Colonic mucosa (tissue), 4 donors: ENCODE results near the gene FTO. TPM values are rescaled to one million over a fixed set of nuclear protein-coding genes. Genes with fewer than 3 reads are reported as not detected.

Experiments used
- DNase-seq: peaks from one replicate; pipeline ENCODE4 v3.0.0-alpha.2; 2020
- H3K27ac ChIP-seq: fragments of 200-600 bp; one replicate; pipeline ENCODE4 v1.8.0; 2021
- H3K27me3 ChIP-seq: fragments of 200-600 bp; one replicate; pipeline ENCODE4 v1.8.0; 2021
- H3K36me3 ChIP-seq: fragments of 200-600 bp; one replicate; pipeline ENCODE4 v1.8.0; 2021
- H3K4me1 ChIP-seq: fragments of 200-600 bp; one replicate; pipeline ENCODE4 v1.8.0; 2021; ENCODE audit warnings: mild to moderate bottlenecking
- H3K4me3 ChIP-seq: fragments of 200-600 bp; one replicate; pipeline ENCODE4 v1.8.0; 2021
- H3K9ac ChIP-seq, 2 donors: one replicate each; pipeline ENCODE4 v1.7.0; 2013; ENCODE audit warnings: control low read depth in 2 of 2, low read depth in 2 of 2, low read length in 2 of 2
- H3K9me3 ChIP-seq: fragments of 200-600 bp; one replicate; pipeline ENCODE4 v1.8.0; 2021
- CTCF ChIP-seq: fragments of 200-600 bp; IDR thresholded peaks from one replicate; pipeline ENCODE4 v1.8.0; 2022; ENCODE audit warnings: antibody characterized with exemption, mild to moderate bottlenecking
- intact Hi-C: fragments of 100-400 bp; cut with DNase I; formaldehyde crosslinking; loops from one replicate; pipeline ENCODE4 v1.14.1; 2022
- total RNA-seq, 2 donors: library from RNA; stranded (reverse); fragmentation: NEBNext Ultra II Directional in 1 of 2; extraction: Animal tissue kit (Norgen Biotek cat#: 25700) in 1 of 2; gene quantifications; one replicate each; pipeline ENCODE4 v1.2.1, GENCODE V29; 2021
- donor health status: healthy.
- donor health status: DM: no; HTN: no; CAD: no.
- donor health status: DM: no; HTN: no; CAD: no.

FTO gene
- total RNA-seq, 2 donors from 2014 or later, result 38.3 to 39.2 TPM

GRCh38 chr16:53785916-53786315 is 82.0 kb downstream of the FTO start:
- Histone ChIP-seq H3K36me3 (no peaks in the 10 kb centered on the region), H3K9ac (no peak overlapping the region), H3K4me3 (no peak overlapping the region), H3K9me3 (no peaks in the 10 kb centered on the region), H3K27ac (no peak overlapping the region), H3K4me1 (no peaks in the 10 kb centered on the region), H3K27me3 (no peaks in the 10 kb centered on the region)
- intact Hi-C loops, result no loop called here
- DNase-seq, result no peak
- TF ChIP-seq CTCF, result no peak

DNA sequence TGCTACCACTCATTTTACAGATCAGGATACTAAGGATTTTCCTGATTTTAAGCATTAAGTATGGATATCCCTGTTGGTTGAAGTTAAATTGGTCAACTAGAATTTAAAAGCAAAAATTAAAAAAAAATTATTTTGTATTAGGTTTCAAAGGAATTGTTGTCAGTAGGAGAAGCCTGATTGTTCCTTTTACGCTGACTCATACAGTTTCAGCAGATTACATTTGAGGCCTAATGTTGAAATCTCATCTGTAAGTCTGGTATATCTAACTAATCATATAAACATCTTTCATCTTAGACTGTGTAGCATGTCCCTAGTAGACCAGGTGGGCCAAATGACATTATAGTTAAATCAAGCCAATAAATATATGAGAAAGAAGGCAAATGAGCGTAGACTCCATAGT is 83.5 kb downstream of the FTO start:
- intact Hi-C loops, result no loop called here
- Histone ChIP-seq H3K27ac (no peak overlapping the region), H3K4me3 (no peak overlapping the region), H3K9me3 (no peaks in the 10 kb centered on the region), H3K4me1 (no peaks in the 10 kb centered on the region), H3K36me3 (no peaks in the 10 kb centered on the region), H3K9ac (no peak overlapping the region), H3K27me3 (no peaks in the 10 kb centered on the region)
- DNase-seq, result no peak
- no peak for TF ChIP-seq CTCF

DNA sequence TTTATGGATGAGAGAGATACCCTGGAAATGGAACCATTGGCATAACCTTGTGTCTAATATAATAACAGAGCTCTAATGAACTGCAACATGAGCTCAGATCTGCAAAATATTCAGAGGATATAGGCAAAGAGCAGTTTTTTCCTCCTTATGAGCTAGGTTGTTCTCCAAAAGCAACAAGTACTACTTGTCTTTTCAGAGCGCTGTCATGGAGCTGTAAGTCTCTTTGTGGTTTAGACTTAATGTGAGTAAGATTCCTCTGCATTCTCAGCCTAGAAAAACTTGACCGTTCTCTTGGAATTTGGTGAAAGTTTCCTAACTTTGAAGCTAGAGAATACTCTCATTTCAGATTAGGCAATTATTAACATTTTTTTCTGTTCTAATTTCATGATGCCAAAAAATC is 85.2 kb downstream of the FTO start:
- intact Hi-C loops, result no loop called here
- Histone ChIP-seq H3K4me1 (no peaks in the 10 kb centered on the region), H3K27ac (no peak overlapping the region), H3K9me3 (no peaks in the 10 kb centered on the region), H3K9ac (no peak overlapping the region), H3K36me3 (no peaks in the 10 kb centered on the region), H3K27me3 (no peaks in the 10 kb centered on the region), H3K4me3 (no peak overlapping the region)
- no peak for TF ChIP-seq CTCF
- no peak for DNase-seq

- H3K27me3 ChIP-seq, result no peaks in the 10 kb centered on the region
- intact Hi-C loops, result no loop called here
- no peak overlapping the region for H3K27ac ChIP-seq
- H3K9ac ChIP-seq, result no peak overlapping the region
- H3K4me1 ChIP-seq, result no peaks in the 10 kb centered on the region
- no peaks in the 10 kb centered on the region for H3K9me3 ChIP-seq
- no peak overlapping the region for H3K4me3 ChIP-seq
- H3K36me3 ChIP-seq, result no peaks in the 10 kb centered on the region
- no peak for DNase-seq
- no peak for TF ChIP-seq CTCF
Observed at GRCh38 chr16:53792161-53792951, 88.4 kb downstream of the FTO start.

DNA sequence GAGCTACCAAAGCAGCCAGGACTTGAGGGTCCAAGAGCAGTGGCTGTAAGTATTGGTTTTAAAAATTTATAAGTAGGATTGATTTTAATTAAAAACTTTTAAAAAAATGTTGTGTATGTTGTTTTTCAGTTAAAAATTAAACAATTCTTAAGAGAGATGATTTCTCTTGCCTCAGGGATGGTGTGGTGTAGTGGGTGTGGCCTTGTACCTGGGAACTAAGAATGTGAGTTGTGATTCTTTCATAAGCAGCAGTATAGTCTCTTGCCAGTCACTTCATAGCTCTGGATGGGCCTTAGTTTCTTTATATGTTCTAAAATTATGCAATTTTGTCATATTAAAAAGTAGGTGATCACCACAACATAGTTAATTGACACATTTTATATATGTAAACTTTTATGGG is 99.5 kb downstream of the FTO start:
- Histone ChIP-seq H3K9me3 (no peaks in the 10 kb centered on the region), H3K9ac (no peak overlapping the region), H3K4me3 (no peak overlapping the region), H3K27me3 (no peaks in the 10 kb centered on the region), H3K27ac (no peak overlapping the region), H3K36me3 (no peaks in the 10 kb centered on the region), H3K4me1 (no peaks in the 10 kb centered on the region)
- intact Hi-C loops, result no loop called here
- DNase-seq, result no peak
- TF ChIP-seq CTCF, result no peak
